H4 (cell line): ENCODE results near the gene ZFP92. TPM values are rescaled to one million over a fixed set of nuclear protein-coding genes. Genes with fewer than 3 reads are reported as not detected.
"Not testable (repeated sequence)": the region's sequence is repeated elsewhere in the genome, so short reads cannot be mapped to it uniquely, and the experiment has no call there.

Source experiments
- DNase-seq: peaks from one replicate; pipeline ENCODE4 v3.0.0-alpha.2; 2015; ENCODE audit warnings: low spot score
- total RNA-seq: library from RNA; depleted of rRNA; stranded (reverse); fragments of >200 nt; shearing (Covaris generic); gene quantifications from 2 replicates; pipeline ENCODE4 v1.2.3, GENCODE V29; 2014; rRNA removed

The ZFP92 gene, protein sequence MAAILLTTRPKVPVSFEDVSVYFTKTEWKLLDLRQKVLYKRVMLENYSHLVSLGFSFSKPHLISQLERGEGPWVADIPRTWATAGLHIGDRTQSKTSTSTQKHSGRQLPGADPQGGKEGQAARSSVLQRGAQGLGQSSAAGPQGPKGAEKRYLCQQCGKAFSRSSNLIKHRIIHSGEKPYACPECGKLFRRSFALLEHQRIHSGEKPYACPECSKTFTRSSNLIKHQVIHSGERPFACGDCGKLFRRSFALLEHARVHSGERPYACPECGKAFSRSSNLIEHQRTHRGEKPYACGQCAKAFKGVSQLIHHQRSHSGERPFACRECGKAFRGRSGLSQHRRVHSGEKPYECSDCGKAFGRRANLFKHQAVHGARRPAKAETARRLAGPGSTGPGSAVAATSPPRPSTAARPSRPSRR
- not detected in 2 replicates for total RNA-seq

DNA sequence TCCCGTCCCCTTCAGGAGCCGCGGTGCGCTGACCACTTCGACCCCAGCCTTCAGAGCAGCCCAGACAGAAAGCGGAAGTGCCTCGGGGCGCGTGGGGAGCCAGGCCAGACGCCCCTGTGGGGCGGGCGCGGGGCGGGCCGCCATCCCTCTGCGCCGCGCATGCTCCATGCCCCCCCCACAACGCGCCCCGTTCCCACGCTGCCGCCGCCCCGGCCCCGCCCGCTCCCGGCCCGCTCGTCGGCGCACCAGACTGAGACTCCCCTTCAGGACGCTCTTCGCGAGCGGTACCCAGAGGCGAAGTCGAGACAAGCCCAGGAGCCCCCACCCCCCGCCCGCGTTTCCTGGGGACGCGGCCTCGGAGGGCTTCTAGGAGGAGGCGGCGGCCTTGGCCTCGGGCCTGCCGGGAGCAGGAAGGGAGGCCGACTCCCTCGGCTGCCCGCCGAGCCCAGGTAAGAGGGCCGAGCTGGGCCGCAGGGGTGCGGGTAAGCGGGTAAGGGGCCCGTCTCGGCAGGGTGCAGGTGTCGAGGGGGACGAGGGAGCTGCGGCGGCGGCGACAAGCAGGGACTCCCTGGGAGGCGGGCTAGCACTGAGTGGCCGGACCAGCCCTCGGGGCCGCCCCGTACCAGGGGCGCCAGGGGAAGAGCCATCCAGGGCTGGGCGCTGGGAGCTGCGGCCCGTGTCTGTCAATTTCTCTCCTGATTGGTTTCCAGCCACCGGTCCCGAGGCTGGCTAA lies at the start of gene ZFP92:
Gene ZFP92 (plus strand): TSS at position 218 of the 733 bp plus-strand sequence. CDS start 6,851 bp downstream, outside the sequence.
- no peak for DNase-seq

DNA sequence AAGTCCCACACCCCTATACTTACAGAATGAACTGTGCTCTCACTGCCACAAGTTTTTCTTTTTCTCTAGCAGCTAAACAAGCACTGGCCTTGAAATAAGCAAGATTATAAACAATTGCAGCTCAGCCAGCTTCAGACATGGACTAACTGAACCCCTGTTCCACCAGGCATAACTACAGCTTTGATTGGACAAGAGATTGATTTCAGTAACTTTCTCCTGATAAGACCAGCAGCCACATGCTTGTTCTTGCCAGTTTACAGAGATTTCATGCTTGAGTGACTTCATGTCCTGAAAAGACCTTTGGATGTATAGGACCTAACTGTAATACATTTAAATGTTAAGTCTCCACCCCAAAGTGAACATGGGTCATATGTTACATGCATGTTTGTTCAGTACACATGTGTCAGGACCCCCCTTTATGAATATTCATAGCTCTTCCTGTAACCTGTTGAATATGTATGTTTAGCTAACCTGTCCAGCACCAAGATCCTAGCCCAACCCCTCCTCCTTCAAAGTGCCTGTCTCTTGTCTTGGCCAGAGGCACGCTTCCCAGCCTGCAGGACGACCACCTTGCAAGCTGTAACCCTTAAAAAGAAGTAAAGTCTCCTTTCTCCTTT lies 49.4 kb upstream of the ZFP92 start:
- no peak for DNase-seq

DNA sequence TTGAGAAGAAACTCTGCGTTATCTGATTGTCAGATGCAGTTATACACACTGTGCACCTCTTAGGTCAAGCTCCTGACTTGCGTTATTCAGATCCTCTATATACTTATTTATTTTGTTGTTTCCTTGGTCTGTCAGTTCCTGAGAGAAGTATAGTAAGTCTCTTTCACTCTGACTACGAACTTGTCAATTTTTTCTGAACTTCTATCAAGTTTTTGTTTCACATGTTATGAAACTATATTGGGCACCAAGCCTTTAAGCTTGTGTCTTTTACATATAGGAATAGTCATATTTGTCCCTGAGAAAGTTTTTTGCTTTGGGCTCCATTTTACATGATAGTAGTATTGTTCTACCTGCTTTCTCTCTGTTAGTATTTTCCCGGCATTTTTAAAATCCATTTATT lies 45.6 kb upstream of the ZFP92 start:
- no peak for DNase-seq

DNA sequence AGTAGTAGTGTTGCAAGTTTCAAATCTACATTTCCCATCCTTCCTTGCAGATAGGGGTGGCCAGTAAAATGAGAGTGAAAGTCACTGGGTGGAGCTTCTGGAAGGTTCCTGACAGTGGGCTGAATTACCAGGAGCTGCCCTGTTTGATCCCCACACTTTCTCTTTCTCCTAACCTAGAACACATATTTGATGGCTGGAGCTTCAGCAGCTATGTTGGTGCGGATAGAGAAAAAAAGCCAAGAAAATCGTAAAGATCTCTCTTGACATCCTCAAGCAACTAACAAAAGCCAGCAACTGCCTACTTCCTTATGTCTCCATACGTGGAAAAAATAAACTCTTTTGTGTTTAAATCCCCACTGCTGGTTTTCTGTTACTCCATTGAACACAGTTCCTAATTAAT lies 45.2 kb upstream of the ZFP92 start:
- DNase-seq, result no peak

DNA sequence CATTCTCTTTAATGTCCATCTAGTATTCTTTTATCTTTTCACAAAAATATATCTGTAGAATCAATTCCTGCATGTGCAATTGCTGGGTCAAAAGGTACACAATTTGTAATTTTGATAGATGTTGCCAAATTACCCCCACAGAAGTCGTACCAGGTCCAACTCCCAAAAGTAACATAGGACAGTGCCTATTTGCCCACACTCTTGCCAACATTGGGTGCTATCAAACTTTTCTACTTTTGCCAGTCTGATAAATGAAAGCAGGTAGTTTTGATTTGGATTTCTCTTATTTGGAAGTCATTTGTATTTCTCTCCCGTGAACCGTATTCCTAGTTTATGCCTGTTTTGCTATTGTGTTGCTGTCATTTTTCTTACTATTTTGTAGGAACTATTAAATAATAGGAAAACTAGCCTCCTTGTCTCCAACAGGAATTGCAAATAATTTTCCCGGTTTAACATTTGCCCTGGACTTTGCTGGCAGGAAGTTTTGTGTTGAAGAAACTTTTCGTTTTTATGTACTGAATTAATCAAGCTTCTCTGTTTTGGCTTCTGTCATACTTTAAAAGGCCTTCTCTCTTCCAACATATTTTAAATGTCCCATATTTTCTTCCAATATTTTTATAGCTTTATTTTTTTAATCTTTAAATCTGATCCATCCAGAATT lies 44.3 kb upstream of the ZFP92 start:
- DNase-seq, result no peak

DNA sequence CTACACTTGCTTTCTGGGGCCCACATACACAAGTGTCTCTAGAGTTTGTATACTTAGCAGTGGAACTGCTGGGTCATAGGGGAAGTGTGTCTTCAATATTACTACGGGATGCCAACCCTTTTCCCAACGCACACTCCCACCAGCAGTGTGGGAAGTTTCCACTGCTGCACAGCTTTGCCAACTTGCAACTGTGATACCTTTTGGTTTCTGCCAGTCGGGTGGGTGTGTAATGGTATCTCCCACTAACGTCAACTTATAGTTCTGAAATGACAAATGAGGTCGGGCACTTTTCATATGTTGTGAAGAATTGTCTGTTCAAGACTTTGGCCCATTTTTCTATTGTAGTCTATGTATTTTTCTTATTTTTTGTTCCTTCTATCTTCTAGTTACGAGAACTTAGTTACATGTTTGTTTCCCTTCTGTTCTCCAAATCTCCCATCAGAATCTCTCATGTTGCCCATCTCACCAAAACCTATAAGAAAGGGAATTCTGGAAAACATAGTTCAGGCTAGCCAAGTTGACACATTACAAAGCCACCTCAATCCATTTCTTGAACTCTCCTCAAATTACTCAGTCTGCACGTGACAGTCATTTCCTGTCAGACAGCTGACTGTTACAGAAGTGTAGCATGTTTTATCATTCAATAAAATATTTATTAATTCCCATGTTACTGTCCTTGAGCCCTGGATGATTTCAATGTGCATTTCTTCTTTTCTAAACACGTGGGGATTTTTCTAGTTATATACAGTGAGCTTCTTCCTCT lies 40.8 kb upstream of the ZFP92 start:
- DNase-seq, result peak; percentile 20

DNA sequence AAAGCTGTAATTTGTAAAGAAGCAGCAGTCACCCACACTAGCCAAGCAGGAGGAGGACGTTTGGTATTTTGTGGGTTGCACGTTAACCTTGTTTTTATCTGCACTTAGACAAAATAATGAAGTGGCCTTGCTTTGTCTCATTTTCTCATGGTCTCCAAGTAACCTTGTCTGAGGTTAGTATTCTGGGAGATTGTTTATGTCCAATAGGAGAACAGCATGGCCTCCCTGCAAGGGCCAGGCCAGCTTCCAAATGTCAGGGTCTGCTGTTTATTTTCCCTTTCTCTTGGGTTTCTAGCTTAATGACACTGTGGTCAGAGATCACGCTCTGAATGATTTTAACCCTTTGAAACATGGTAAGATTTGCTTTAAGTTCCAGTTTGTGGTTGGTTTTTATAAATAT lies 40.0 kb upstream of the ZFP92 start:
- peak; percentile 91 for DNase-seq

DNA sequence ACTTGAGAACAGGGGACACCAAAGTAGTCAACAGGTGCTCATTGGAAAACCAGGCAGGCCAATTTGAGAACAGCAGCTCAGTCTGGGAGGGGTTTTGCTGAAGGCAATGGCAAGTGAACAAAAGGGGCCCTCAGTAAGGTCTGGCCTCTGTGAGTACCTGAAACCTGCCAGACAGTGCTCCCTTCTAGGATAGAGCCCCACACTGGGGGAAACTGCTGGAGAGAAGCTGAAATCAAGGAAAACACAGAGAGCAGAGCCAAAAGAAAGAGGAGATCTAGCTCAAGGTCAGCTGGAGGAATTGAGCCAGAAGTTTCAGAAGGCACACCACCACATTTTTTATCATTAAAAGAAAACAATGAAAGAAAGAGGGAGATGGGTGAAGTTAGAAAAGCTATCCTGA lies 38.3 kb upstream of the ZFP92 start:
- no peak for DNase-seq

DNA sequence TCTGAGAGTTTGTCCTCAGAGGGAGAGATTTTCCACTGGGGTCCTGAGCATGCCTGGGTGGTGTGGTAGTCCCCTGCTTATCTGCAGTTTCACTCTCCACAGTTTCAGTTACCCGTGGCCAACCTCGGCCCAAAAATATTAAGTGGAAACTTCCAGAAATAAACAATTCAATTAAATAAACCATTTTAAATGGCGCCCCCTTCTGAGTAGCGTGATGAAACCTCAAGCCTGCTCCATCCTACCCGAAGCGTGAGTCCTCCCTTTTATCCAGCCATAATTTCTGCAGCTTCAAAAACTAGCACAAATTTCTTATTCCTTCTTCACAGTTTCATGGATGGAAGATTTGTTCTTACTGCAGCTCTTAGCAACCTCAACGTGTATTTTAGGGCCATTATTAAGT lies 36.8 kb upstream of the ZFP92 start:
- DNase-seq, result no peak

DNA sequence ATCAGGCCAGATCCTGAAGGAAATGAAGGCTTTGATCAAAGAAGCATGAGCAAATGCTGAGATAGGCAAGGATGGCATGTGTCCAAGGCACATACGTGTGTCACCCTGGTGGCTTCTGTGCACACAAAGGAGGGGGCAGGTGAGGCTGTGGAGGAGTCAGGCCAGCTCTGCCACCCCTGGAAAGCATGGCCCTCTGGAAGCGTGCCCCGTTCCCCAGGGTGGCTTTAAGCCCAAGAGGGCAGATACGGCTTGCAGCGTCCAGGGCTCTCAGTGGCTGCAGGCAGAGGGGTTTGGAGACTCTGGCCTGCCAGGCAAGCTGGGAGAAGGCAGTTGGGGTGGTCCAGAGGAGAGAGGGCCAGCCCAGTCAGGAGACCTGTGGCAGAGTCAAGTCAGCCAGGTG lies 35.7 kb upstream of the ZFP92 start:
- DNase-seq, result no peak

DNA sequence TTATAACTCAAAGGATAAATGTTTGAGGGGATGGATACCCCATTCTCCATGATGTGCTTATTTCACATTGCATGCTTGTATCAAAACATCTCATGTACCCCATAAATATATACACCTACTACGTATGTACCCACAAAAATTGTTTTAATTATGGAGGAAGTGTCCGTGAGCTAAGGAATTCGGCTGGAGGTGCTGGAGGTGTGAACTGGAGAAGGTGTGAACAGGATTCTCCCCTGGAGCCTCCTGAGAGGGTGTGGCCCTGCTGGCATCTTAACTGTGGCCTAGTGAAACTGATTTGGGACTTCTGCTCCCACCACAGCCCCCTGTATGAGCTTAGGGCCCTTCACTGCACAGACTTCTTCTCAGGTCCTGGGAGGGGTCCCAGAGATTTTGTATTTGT lies 33.5 kb upstream of the ZFP92 start:
- no peak for DNase-seq

DNA sequence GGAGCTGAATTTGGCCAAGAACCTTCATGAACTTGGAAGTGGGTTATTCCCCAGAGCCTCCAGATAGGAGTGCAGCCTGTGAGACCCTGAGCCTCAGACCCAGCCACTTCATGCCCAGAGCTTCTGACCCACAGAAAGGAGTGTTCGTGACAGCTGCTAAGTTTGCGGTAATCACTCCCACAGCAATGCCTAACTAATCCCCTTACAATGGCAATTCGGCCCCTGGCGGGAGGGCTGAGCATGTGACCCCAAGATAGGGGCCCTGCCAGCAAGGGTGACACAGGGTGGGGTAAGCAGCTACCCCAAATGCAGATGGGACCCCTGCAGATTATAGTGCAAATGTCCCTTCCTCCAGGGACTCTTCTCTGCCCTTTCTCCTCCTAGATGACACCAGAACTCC lies 32.7 kb upstream of the ZFP92 start:
- DNase-seq, result no peak

DNA sequence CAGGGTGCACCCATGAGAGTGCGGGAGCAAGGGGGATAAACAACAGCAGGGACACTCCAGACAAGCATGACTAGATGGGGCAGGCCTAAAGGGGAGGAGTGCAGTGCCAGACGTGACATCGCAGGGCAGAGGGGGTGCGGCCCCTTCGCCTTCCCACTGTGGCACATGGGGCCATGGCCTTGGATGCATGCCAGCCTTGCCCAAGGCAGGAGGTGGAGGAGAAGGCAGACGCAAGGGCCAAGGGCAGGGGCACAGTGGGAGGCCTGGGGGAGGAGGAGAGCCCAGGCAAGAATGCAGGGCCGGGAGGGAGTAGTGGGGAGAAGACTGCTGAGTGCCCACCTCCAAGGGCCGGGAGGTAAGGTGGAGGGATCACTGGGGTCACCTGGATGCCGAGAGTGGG lies 31.8 kb upstream of the ZFP92 start:
- no peak for DNase-seq

DNA sequence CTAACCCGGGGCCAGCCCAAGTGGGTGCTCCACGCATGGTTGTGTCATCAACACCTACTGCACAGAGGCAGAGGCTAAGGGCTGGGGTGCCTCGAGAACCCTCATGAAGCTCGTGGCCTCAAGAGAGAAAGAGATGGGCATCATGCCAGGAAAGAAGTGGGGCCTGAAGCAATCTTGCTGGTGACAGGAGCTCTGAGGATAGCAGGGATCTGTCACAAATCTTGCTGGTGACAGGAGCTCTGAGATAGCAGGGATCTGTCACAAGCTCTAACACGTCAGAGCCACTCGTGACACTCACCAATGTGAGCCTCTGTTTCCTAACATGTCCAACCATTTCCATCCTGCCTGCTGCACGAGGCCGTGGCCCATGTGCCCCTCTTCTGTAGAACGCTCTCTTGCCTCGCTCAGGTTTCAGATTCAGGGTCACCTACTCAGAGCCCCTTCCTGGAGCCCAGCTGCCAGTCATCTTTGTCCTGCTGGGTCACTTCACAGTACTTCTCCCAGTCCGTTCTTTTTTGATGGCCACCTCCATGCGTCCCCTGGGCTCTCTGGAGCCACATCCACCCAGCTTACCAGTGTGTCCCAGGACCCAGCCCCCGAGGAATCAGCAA lies 31.2 kb upstream of the ZFP92 start:
- no peak for DNase-seq

DNA sequence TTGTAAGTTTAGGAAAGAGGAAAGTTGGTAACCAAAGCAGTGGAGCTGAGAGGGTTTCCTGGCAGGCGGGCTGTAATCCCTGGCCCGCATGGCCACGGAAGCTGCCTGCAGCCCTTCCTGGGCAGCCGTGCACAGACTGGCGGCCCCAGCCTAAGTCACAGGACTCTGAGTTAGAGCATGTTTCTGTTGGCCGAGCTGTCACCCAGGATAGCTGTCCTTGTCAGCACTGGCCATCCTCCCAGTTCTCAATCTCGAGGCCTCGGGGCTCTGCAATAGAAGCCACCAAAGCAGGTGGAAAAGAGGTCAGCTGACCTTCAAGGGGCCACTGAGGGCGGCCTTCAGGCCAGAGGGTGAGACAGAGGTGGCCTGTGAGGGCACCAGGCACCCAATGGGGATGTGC lies 30.6 kb upstream of the ZFP92 start:
- no peak for DNase-seq

DNA sequence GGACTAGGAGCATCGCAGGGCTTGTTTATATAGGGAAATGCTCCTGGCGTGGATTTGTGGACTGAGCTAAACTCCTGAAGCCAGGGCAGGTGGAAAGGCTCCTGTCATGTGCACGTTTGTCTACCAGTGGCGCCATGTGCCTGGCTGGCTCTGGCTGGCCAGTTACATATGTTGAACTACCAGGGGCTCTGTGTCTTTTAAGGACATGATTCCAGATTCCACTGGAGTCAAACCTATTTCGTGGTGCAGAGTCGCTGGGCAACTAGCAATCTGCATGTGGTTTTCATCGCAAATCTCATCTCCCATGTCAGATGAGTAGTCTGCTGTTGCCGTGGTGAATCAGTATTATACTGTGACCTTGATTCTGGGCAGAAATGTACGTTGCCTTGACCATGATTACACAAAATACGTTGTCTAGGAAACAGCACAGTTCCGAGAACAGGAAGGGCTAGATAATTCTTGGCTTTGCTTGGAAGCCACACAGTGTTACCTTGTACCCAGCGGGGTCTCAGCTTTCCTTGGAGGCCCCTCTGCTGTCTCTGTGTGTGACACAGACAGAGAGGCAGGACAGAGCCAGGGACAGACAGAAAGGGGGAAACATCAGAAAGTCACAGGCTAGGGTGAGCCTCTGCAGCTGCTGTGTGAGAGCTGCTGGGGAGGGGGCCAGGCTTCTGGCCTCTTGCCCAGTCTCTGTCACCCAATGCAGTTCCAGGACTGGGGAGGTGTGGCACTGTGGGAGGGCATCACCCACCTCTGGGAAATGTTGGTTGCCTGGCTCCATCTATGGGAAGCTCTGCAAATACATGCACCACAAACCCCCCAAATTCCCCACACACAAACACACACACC lies 29.4 kb upstream of the ZFP92 start:
- DNase-seq, result peak; percentile 70

DNA sequence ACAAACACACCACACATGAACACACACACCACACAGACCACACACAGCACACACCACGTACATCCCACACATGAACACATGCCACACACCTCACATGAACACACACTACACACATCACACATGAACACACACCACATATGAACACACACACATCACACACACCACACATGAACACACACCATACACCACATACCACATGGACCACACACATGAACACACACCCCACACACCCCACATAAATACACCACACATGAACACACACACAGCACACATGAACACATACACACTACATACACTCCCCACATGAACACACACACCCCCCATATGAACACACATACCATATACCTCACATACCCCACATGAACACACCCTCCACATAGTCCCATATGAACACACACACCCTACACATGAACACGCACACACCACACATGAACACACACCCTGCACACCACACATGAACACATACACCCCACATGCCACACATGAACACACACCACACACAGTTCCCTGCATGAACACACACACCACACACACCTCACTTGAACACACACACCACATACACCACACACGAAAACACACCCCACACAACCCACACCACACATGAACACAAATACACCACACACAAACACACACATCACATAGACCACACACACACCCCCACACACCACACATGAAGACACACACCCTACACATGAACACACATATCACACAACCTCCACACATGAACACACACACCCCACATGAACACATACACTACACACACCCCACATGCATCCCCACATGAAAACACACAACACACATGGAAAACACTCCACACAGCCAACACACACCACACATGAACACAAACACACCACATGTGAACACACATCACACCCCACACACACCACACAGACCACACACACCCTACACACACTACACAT lies 28.4 kb upstream of the ZFP92 start:
- DNase-seq, result no peak

DNA sequence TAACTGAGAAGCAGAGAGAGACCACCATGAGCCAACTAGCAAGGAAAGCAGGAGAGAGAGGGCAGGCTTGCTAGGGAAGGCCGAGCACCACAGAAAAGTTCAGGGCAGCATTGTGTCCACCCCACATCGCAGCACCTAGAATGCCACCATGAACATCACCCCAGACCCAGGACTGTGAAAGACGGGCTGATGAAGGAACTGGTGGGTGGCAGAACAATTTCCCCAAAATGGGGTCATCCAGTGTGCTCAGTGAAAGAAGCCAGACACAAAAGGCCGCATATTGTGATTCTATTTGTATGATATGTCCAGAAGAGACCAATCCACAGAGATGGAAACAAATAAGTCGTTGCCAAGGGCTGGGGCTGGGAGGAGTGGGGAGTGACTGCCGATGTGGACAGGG lies 26.9 kb upstream of the ZFP92 start:
- DNase-seq, result no peak

DNA sequence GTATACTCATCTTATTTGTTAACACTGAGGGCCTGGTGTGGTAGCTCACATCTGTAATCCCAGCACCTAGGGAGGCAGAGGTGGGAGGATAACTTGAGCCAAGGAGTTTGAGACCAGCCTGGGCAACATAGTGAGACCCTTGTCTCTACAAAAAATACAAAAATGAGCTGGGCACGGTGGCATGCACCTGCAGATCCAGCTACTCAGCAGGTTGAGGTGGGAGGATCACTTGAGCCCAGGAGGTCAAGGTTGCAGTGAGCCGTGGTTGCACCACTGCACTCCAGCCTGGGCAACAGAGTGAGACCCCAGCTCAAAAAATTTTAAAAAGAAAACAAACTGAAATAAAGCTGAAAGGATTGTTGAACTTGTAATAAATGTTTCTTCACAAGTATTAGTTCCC lies 26.3 kb upstream of the ZFP92 start:
- DNase-seq, result not testable (repeated sequence)
